Endothelial cell of umbilical vein (primary cell): ENCODE results near the gene PALB2.
A peak's percentile ranks its signal among the peaks of the same experiment; 100 is the strongest.

ENCODE experiments used
- CTCF ChIP-seq, 2 donors: IDR thresholded peaks; 1 replicate in 1 of 2; 2 replicates in 1 of 2; pipeline ENCODE4 v1.5.1; 2011; ENCODE audit warnings: low read length in 2 of 2, mild to moderate bottlenecking in 2 of 2, moderate library complexity in 2 of 2, control low read depth in 1 of 2, inconsistent platforms in 1 of 2, low read depth in 1 of 2; ENCODE audit not compliant: insufficient read depth in 1 of 2; ENCODE audit errors: extremely low read depth in 1 of 2
- EZH2 ChIP-seq: IDR thresholded peaks from 2 replicates; pipeline ENCODE4 v1.6.1; 2012; ENCODE audit warnings: borderline replicate concordance, low read depth, mild to moderate bottlenecking, moderate library complexity, low read length, inconsistent platforms; ENCODE audit not compliant: severe bottlenecking
- FOS ChIP-seq: IDR thresholded peaks from 2 replicates; pipeline ENCODE4 v1.6.1; 2011; ENCODE audit warnings: mild to moderate bottlenecking, low read length, moderate library complexity, borderline replicate concordance; ENCODE audit not compliant: insufficient read depth
- GATA2 ChIP-seq: IDR thresholded peaks from 2 replicates; pipeline ENCODE4 v1.7.0; 2011; ENCODE audit warnings: low read depth, mild to moderate bottlenecking, moderate library complexity, mixed read lengths, low read length; ENCODE audit not compliant: insufficient read length, insufficient read depth
- JUN ChIP-seq: IDR thresholded peaks from 2 replicates; pipeline ENCODE4 v1.6.1; 2011; ENCODE audit warnings: borderline replicate concordance, low read depth; ENCODE audit not compliant: insufficient read length, insufficient read depth
- MYC ChIP-seq: IDR thresholded peaks from one replicate; pipeline ENCODE4 v1.6.1; 2011; ENCODE audit warnings: mild to moderate bottlenecking, low read depth, low read length
- POLR2A ChIP-seq: IDR thresholded peaks from 2 replicates; pipeline ENCODE4 v1.6.1; 2012; ENCODE audit warnings: low read depth, mild to moderate bottlenecking, control low read depth, low read length
- POLR2AphosphoS5 ChIP-seq: IDR thresholded peaks from 2 replicates; pipeline ENCODE4 v1.6.1; 2012; ENCODE audit warnings: low read depth, mild to moderate bottlenecking, control low read depth, low read length, moderate library complexity; ENCODE audit not compliant: insufficient read depth
- TF ChIP-seq, protein P1 (sequence below): IDR thresholded peaks from 2 replicates; pipeline ENCODE4 v1.6.1; 2011; ENCODE audit not compliant: insufficient read depth, insufficient read length

GRCh38 chr16:23679274-23679985, 38.3 kb upstream of the PALB2 start:
- TF ChIP-seq CTCF (IDR thresholded peaks at IDR 0.05; ENCODE audit: extremely low read depth in 1 of 2, insufficient read depth in 1 of 2, low read depth in 1 of 2, low read length in 2 of 2) (no peak), POLR2AphosphoS5 (no peak), POLR2A (no peak), EZH2 (no peak), JUN (no peak), GATA2 (no peak), MYC (no peak), FOS (peak; percentile 18)
- TF ChIP-seq, protein P1, sequence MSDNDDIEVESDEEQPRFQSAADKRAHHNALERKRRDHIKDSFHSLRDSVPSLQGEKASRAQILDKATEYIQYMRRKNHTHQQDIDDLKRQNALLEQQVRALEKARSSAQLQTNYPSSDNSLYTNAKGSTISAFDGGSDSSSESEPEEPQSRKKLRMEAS: no peak
